ENCODE data around the gene SMOC2. TPM values are rescaled to one million over a fixed set of nuclear protein-coding genes. Genes with fewer than 3 reads are reported as not detected.
A peak's percentile ranks its signal among the peaks of the same experiment; 100 is the strongest.

The SMOC2 gene
- total RNA-seq, 4 donors from 2014 or later = 45.8 to 382 (median 160) TPM

- peak; percentile 31 for ATAC-seq
- TF ChIP-seq POLR2AphosphoS5 (IDR thresholded peaks at IDR 0.05) = peak; percentile 57
- TF ChIP-seq CTCF (IDR thresholded peaks at IDR 0.05) = no peak
- no peak for TF ChIP-seq EP300 (IDR thresholded peaks at IDR 0.05)
- TF ChIP-seq POLR2A (IDR thresholded peaks at IDR 0.05) = no peak
- H3K27me3 ChIP-seq = peaks cover 21% of the 10 kb centered on the region
- H3K4me3 ChIP-seq = peak overlapping the region in 1 of 2 donors; percentile 83
- H3K4me1 ChIP-seq = peaks cover 0 to 41% (median 5%) of the 10 kb centered on the region in 3 donors
- 51 to 72% methylated on average over 4 to 8 of the region's 8 CpGs for WGBS, 2 donors (ENCODE audit: low coverage in 1 of 2)
- no peaks in the 10 kb centered on the region for H3K9me3 ChIP-seq
- H3K27ac ChIP-seq = peak overlapping the region in 3 of 4 donors; percentile 56 to 81 (median 75)
- no peaks in the 10 kb centered on the region for H3K36me3 ChIP-seq
Observed at GRCh38 chr6:168439794-168440450, 1.1 kb upstream of the SMOC2 start.

- peak; percentile 41 for ATAC-seq
- 2 to 80% methylated on average over 2 to 10 of the region's 87 CpGs for WGBS, 2 donors (ENCODE audit: low coverage in 1 of 2)
- H3K36me3 ChIP-seq = no peaks in the 10 kb centered on the region
- peak overlapping the region; percentile 3 to 81 (median 66) for H3K27ac ChIP-seq
- H3K9me3 ChIP-seq = no peaks in the 10 kb centered on the region
- TF ChIP-seq POLR2A (IDR thresholded peaks at IDR 0.05) (peak in 1 of 2 donors; percentile 5), CTCF (IDR thresholded peaks at IDR 0.05) (no peak), EP300 (IDR thresholded peaks at IDR 0.05) (no peak), POLR2AphosphoS5 (IDR thresholded peaks at IDR 0.05) (no peak)
- H3K27me3 ChIP-seq = peaks cover 21% of the 10 kb centered on the region
- peaks cover 0 to 41% (median 5%) of the 10 kb centered on the region in 3 donors for H3K4me1 ChIP-seq
- H3K4me3 ChIP-seq = peak overlapping the region; percentile 72 to 83
Observed at GRCh38 chr6:168441434-168442391, 729 bp downstream of the SMOC2 start.

- WGBS, 2 donors (ENCODE audit: low coverage in 1 of 2) = 40 to 72% methylated on average over 5 of the region's 5 CpGs
- TF ChIP-seq POLR2A (IDR thresholded peaks at IDR 0.05) (no peak), CTCF (IDR thresholded peaks at IDR 0.05) (no peak), POLR2AphosphoS5 (IDR thresholded peaks at IDR 0.05) (no peak), EP300 (IDR thresholded peaks at IDR 0.05) (no peak)
- Histone ChIP-seq H3K27me3 (peaks cover 21% of the 10 kb centered on the region), H3K9me3 (no peaks in the 10 kb centered on the region), H3K27ac (no peak overlapping the region), H3K36me3 (no peaks in the 10 kb centered on the region), H3K4me3 (peak overlapping the region; percentile 72 to 83), H3K4me1 (peaks cover 0 to 41% (median 5%) of the 10 kb centered on the region in 3 donors)
- ATAC-seq = no peak
Observed at GRCh38 chr6:168442646-168443045, 1.7 kb downstream of the SMOC2 start.

GRCh38 chr6:168447282-168447681, 6.3 kb downstream of the SMOC2 start:
- Histone ChIP-seq H3K4me3 (no peak overlapping the region), H3K9me3 (no peaks in the 10 kb centered on the region), H3K4me1 (peaks cover 0 to 30% (median 0%) of the 10 kb centered on the region in 3 donors), H3K27me3 (peaks cover under 1% of the 10 kb centered on the region), H3K27ac (no peak overlapping the region), H3K36me3 (no peaks in the 10 kb centered on the region)
- WGBS, 2 donors (ENCODE audit: low coverage in 1 of 2) = 79% methylated on average over 3 of the region's 4 CpGs; no CpG with 5 or more reads in 1 of the 2 donors
- ATAC-seq = no peak
- no peak for TF ChIP-seq POLR2A (IDR thresholded peaks at IDR 0.05)
- TF ChIP-seq POLR2AphosphoS5 (IDR thresholded peaks at IDR 0.05) = no peak
- no peak for TF ChIP-seq EP300 (IDR thresholded peaks at IDR 0.05)
- TF ChIP-seq CTCF (IDR thresholded peaks at IDR 0.05) = no peak
